Brain microvascular endothelial cell (primary cell): ENCODE measurements around the gene JAML.

Source experiments
- DNase-seq: peaks from one replicate; pipeline ENCODE4 v3.0.0-alpha.2; 2020
- H3K27ac ChIP-seq: fragments of 250-450 bp; sonication (Bioruptor Pico); 2 replicates; pipeline ENCODE4 v1.5.1; 2020; ENCODE audit warnings: mild to moderate bottlenecking, moderate library complexity
- H3K27me3 ChIP-seq: fragments of 250-450 bp; sonication (Bioruptor Pico); replicated peaks from 2 replicates; pipeline ENCODE4 v1.5.1; 2020; ENCODE audit warnings: mild to moderate bottlenecking
- H3K36me3 ChIP-seq: fragments of 250-450 bp; sonication (Bioruptor Pico); replicated peaks from 2 replicates; pipeline ENCODE4 v1.5.1; 2020; ENCODE audit warnings: mild to moderate bottlenecking
- H3K4me3 ChIP-seq: 2 replicates; pipeline ENCODE4 v1.5.1; 2011; ENCODE audit warnings: low read depth, mild to moderate bottlenecking, control low read depth, low read length, moderate library complexity
- CTCF ChIP-seq: IDR thresholded peaks from 2 replicates; pipeline ENCODE4 v1.5.1; 2011; ENCODE audit warnings: low read depth, mild to moderate bottlenecking, moderate library complexity, low read length, control low read depth, inconsistent platforms; ENCODE audit errors: missing control alignments
- in situ Hi-C: cut with HindIII; loops from 2 replicates; pipeline ENCODE4 v1.10.0; 2017; ENCODE audit warnings: low sequenced_read_pairs, low pct_ligation_motif_present

Gene JAML

DNA sequence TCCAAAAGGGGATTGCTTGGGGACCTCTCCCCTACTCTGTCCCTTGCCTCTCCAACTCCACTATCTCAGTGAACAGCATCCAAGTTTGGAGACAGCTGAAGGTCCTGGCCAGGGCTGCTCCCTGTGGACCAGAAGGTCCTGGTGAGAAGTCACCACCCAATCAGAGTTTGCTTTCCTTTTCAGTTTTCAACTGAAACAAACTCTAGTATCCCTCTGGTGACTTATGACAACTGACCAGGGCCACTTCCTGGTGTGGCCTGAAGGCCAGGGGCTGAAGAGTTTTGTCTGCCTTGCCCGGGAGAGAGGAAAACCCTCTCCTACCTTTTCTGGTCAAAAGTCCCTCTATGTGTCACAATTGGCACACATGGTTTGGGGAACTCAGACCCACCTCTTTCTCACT lies 5.1 kb downstream of the JAML start:
- Histone ChIP-seq H3K27me3 (no peaks in the 10 kb centered on the region), H3K27ac (no peak overlapping the region), H3K4me3 (no peak overlapping the region), H3K36me3 (no peaks in the 10 kb centered on the region)
- no peak for TF ChIP-seq CTCF
- in situ Hi-C loops = no loop called here
- DNase-seq = no peak

GRCh38 chr11:118219244-118219643 lies 5.6 kb downstream of the JAML start:
- TF ChIP-seq CTCF = no peak
- no peak for DNase-seq
- in situ Hi-C loops = no loop called here
- peaks cover under 1% of the 10 kb centered on the region for H3K27me3 ChIP-seq
- H3K4me3 ChIP-seq = no peak overlapping the region
- no peak overlapping the region for H3K27ac ChIP-seq
- no peaks in the 10 kb centered on the region for H3K36me3 ChIP-seq

DNA sequence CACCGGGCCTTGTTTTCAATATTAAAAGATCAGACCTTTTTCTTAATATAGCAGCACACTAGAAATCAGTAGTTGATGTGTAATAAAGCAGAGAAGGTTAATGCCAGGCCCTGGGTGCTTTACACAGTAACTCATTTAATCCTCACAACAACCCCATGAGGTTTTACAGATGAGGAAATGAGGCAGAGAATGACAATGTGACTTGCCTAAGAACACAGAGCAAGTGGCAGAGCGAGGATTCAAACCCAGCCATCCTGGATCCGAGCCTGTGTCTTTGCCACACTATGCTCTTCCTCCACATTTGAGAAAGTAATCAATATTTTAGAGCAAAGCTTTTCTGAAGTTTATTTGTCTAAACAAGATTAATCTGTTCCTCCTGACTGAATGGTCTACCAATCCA lies 7.2 kb downstream of the JAML start:
- Histone ChIP-seq H3K27ac (no peak overlapping the region), H3K27me3 (peaks cover 9% of the 10 kb centered on the region), H3K4me3 (no peak overlapping the region), H3K36me3 (no peaks in the 10 kb centered on the region)
- TF ChIP-seq CTCF = no peak
- no peak for DNase-seq
- in situ Hi-C loops = no loop called here

GRCh38 chr11:118216621-118217481 lies 8.0 kb downstream of the JAML start:
- H3K4me3 ChIP-seq = no peak overlapping the region
- in situ Hi-C loops = no loop called here
- no peak for DNase-seq
- H3K27ac ChIP-seq = no peak overlapping the region
- TF ChIP-seq CTCF = no peak
- peaks cover 9% of the 10 kb centered on the region for H3K27me3 ChIP-seq
- H3K36me3 ChIP-seq = no peaks in the 10 kb centered on the region

DNA sequence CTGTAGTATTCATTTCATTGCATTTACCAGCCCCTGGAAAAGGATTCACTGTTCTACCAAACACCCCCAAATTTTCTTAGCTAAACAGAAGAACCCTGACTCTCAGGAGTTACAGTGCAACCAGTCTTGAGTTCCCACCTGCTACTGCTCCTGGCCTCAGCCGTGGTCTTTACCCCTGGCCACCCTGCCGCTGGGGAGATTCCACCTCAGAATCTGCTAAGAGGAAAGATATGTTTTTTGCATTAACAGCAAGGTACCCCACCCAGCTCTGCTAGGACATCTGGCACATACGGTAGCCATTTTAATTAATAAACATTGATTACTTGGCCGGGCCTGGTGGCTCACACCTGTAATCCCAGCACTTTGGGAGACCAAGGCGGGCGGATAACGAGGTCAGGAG lies 9.0 kb downstream of the JAML start:
- no peak overlapping the region for H3K4me3 ChIP-seq
- H3K36me3 ChIP-seq = no peaks in the 10 kb centered on the region
- no peak for TF ChIP-seq CTCF
- H3K27me3 ChIP-seq = peaks cover 9% of the 10 kb centered on the region
- H3K27ac ChIP-seq = no peak overlapping the region
- in situ Hi-C loops = no loop called here
- no peak for DNase-seq

GRCh38 chr11:118215262-118215661 lies 9.5 kb downstream of the JAML start:
- DNase-seq = no peak
- in situ Hi-C loops = no loop called here
- Histone ChIP-seq H3K36me3 (no peaks in the 10 kb centered on the region), H3K4me3 (no peak overlapping the region), H3K27me3 (peaks cover 9% of the 10 kb centered on the region), H3K27ac (no peak overlapping the region)
- TF ChIP-seq CTCF = no peak
